B cell (primary cell): Measurements from ENCODE around the gene CASP12. TPM values are rescaled to one million over a fixed set of nuclear protein-coding genes. Genes with fewer than 3 reads are reported as not detected.

ENCODE experiments used
- ATAC-seq: fragments of 200-7000 bp; cut with Tn5 transposase; one replicate; pipeline ENCODE4 v1.10.0; 2021; ENCODE audit warnings: low read depth, mild to moderate bottlenecking, moderate number of reproducible peaks, moderate library complexity
- CTCF ChIA-PET: fragments of 350-600 bp; sonication (Branson Sonifier 250); formaldehyde crosslinking; loops from one replicate; lab custom pipeline; 2021; ENCODE audit warnings: antibody characterized with exemption, inconsistent platforms; lab: Charles Lee
- POLR2A ChIA-PET: fragments of 350-600 bp; sonication (Branson Sonifier 250); formaldehyde crosslinking; loops from one replicate; lab custom pipeline; 2021; ENCODE audit warnings: antibody characterized with exemption; lab: Charles Lee
- DNase-seq: peaks from one replicate; pipeline ENCODE4 v3.0.0; 2013
- H2AFZ ChIP-seq: 2 replicates; pipeline ENCODE4 v1.6.1; 2012; ENCODE audit warnings: mild to moderate bottlenecking, low read depth, low read length; ENCODE audit not compliant: insufficient read depth, poor library complexity, severe bottlenecking
- H3K27ac ChIP-seq, 2 donors: 1 replicate in 1 of 2; 2 replicates in 1 of 2; pipeline ENCODE4 v1.5.1; 2012 to 2013; ENCODE audit warnings: low read length in 2 of 2, mild to moderate bottlenecking in 2 of 2, moderate library complexity in 1 of 2
- H3K27me3 ChIP-seq, 4 experiments: fragments of 200-600 bp in 1 of 4; sonication (generic) in 1 of 4; replicated peaks in 1 of 4; 1 replicate in 2 of 4; 2 replicates in 2 of 4; pipeline versions ENCODE4 v1.6.1 to v1.7.0; 2013 to 2016; ENCODE audit warnings: low read length in 3 of 4, mild to moderate bottlenecking in 2 of 4, mixed read lengths in 1 of 4, moderate library complexity in 1 of 4; ENCODE audit not compliant: insufficient read depth in 4 of 4, control insufficient read depth in 3 of 4; ENCODE audit errors: control extremely low read depth in 1 of 4
- H3K36me3 ChIP-seq, 2 experiments: replicated peaks in 1 of 2; 1 replicate in 1 of 2; 2 replicates in 1 of 2; pipeline versions ENCODE4 v1.6.1 to v1.7.1; 2013; ENCODE audit warnings: low read length in 1 of 2; ENCODE audit not compliant: insufficient read depth in 2 of 2, control insufficient read depth in 1 of 2; ENCODE audit errors: control extremely low read depth in 1 of 2, extremely low read depth in 1 of 2
- H3K4me1 ChIP-seq, 2 donors: fragments of 200-600 bp in 1 of 2; sonication (generic) in 1 of 2; 1 replicate in 1 of 2; 2 replicates in 1 of 2; pipeline versions ENCODE4 v1.5.1 to v1.6.1; 2013 to 2017; ENCODE audit warnings: low read length in 2 of 2; ENCODE audit not compliant: control insufficient read depth in 2 of 2, insufficient read depth in 2 of 2
- H3K4me2 ChIP-seq: replicated peaks from 2 replicates; pipeline ENCODE3; 2012; ENCODE audit warnings: mild to moderate bottlenecking, low read depth, low read length; ENCODE audit not compliant: poor library complexity, severe bottlenecking
- H3K4me3 ChIP-seq, 5 experiments: fragments of 200-600 bp in 1 of 5; sonication (generic) in 1 of 5; 1 replicate in 3 of 5; 2 replicates in 2 of 5; pipeline versions ENCODE4 v1.5.1 to v1.7.0; 2011 to 2016; ENCODE audit warnings: low read length in 4 of 5, mild to moderate bottlenecking in 4 of 5, low read depth in 2 of 5, control low read depth in 1 of 5, moderate library complexity in 1 of 5; ENCODE audit not compliant: insufficient read depth in 1 of 5; ENCODE audit errors: control extremely low read depth in 1 of 5, extremely low read depth in 1 of 5
- H3K79me2 ChIP-seq: fragments of 200-600 bp; sonication (generic); one replicate; pipeline ENCODE4 v1.6.0; 2016; ENCODE audit warnings: low read length; ENCODE audit not compliant: control insufficient read depth, insufficient read depth
- H3K9ac ChIP-seq: fragments of 200-600 bp; sonication (generic); 2 replicates; pipeline ENCODE4 v1.6.1; 2017; ENCODE audit warnings: mild to moderate bottlenecking, low read length, moderate library complexity
- H3K9me3 ChIP-seq, 3 donors: one replicate each; pipeline versions ENCODE4 v1.6.1 to v1.7.1; 2013; ENCODE audit warnings: low read length in 2 of 3; ENCODE audit not compliant: control insufficient read depth in 2 of 3, insufficient read depth in 1 of 3; ENCODE audit errors: control extremely low read depth in 1 of 3
- H4K20me1 ChIP-seq: 2 replicates; pipeline ENCODE4 v1.6.0; 2012; ENCODE audit warnings: mild to moderate bottlenecking, low read length; ENCODE audit not compliant: insufficient read depth, control insufficient read depth, poor library complexity, severe bottlenecking
- H3K27ac Mint-ChIP-seq: one replicate; pipeline ENCODE4 v1.8.0; 2021; ENCODE audit warnings: mixed read lengths
- H3K27me3 Mint-ChIP-seq: one replicate; pipeline ENCODE4 v1.8.0; 2021; ENCODE audit warnings: mixed read lengths
- H3K4me1 Mint-ChIP-seq: one replicate; pipeline ENCODE4 v1.8.0; 2021; ENCODE audit warnings: mixed read lengths
- H3K4me3 Mint-ChIP-seq: one replicate; pipeline ENCODE4 v1.8.0; 2021; ENCODE audit warnings: mixed read lengths
- H3K9me3 Mint-ChIP-seq: one replicate; pipeline ENCODE4 v1.8.0; 2022; ENCODE audit warnings: mixed read lengths; ENCODE audit not compliant: insufficient read depth
- CTCF ChIP-seq: fragments of 200-600 bp; IDR thresholded peaks from one replicate; pipeline ENCODE4 v1.8.0; 2022; ENCODE audit warnings: antibody characterized with exemption, mild to moderate bottlenecking
- EZH2 ChIP-seq: IDR thresholded peaks from 2 replicates; pipeline ENCODE4 v1.6.1; 2012; ENCODE audit warnings: borderline replicate concordance, low read depth, mild to moderate bottlenecking, moderate library complexity, low read length; ENCODE audit not compliant: insufficient read depth, poor library complexity, severe bottlenecking
- WGBS: methylation state at CpG from one replicate; pipeline ENCODE4 v1.1.5; 2013; ENCODE audit warnings: missing lambda C conversion rate; ENCODE audit not compliant: insufficient coverage; 5-methylcytosine and 5-hydroxymethylcytosine counted together
- intact Hi-C: fragments of 100-400 bp; cut with micrococcal nuclease; formaldehyde crosslinking; loops from one replicate; pipeline ENCODE4 v1.10.0; 2022
- polyA plus RNA-seq: library from polyadenylated mRNA; depleted of rRNA; stranded (reverse); fragments of >200 nt; gene quantifications from 2 replicates; pipeline ENCODE4 v1.2.3, GENCODE V29; 2012
- total RNA-seq, 2 donors: library from RNA; stranded (reverse); fragments of 120-200 nt in 1 of 2; gene quantifications; 1 replicate in 1 of 2; 2 replicates in 1 of 2; pipeline versions ENCODE4 v1.2.3 to v1.2.4, GENCODE V29; 2013 to 2022

The CASP12 gene
- total and polyA plus RNA-seq, 2 donors (not counting 1 experiment from before 2014, with no cell fraction given) = 0.09 TPM; not detected in 1

GRCh38 chr11:104872393-104872792 lies 25.9 kb downstream of the CASP12 start:
- no peak for ATAC-seq
- H3K9me3 Mint-ChIP-seq = no peaks in the 10 kb centered on the region
- intact Hi-C loops = no loop called here
- H4K20me1 ChIP-seq = no peaks in the 10 kb centered on the region
- no peaks in the 10 kb centered on the region for H3K79me2 ChIP-seq
- no peaks in the 10 kb centered on the region for H3K36me3 ChIP-seq
- no peaks in the 10 kb centered on the region for H3K27me3 ChIP-seq
- H3K4me3 ChIP-seq = no peak overlapping the region
- no peak overlapping the region for H3K27ac Mint-ChIP-seq
- peaks cover 35% of the 10 kb centered on the region for H3K4me1 Mint-ChIP-seq
- CTCF ChIA-PET = no interaction called here
- no peak overlapping the region for H3K4me2 ChIP-seq
- TF ChIP-seq EZH2 (no peak), CTCF (no peak)
- peaks cover 15 to 23% of the 10 kb centered on the region in 2 donors for H3K4me1 ChIP-seq
- no peak overlapping the region for H3K27ac ChIP-seq
- WGBS = no CpG with 5 or more reads among the region's 3 CpGs
- H3K4me3 Mint-ChIP-seq = no peak overlapping the region
- peaks cover 0 to 1% (median 0%) of the 10 kb centered on the region in 3 donors for H3K9me3 ChIP-seq
- no peak overlapping the region for H2AFZ ChIP-seq
- H3K27me3 Mint-ChIP-seq = no peaks in the 10 kb centered on the region
- H3K9ac ChIP-seq = no peak overlapping the region
- POLR2A ChIA-PET = no interaction called here
- DNase-seq = no peak

GRCh38 chr11:104870910-104871309 lies 27.4 kb downstream of the CASP12 start:
- peaks cover 20% of the 10 kb centered on the region for H3K4me1 Mint-ChIP-seq
- H3K27ac Mint-ChIP-seq = no peak overlapping the region
- no peak overlapping the region for H3K4me3 ChIP-seq
- H4K20me1 ChIP-seq = no peaks in the 10 kb centered on the region
- H3K9ac ChIP-seq = no peak overlapping the region
- TF ChIP-seq CTCF (no peak), EZH2 (no peak)
- no peaks in the 10 kb centered on the region for H3K27me3 ChIP-seq
- intact Hi-C loops = no loop called here
- CTCF ChIA-PET = interaction anchor here (1.2 kb wide), 1 partner anchor 9 kb away, joined by 6 read pairs; no protein-coding TSS in a partner anchor
- H3K9me3 Mint-ChIP-seq = no peaks in the 10 kb centered on the region
- DNase-seq (no peak), ATAC-seq (no peak)
- no peak overlapping the region for H3K4me2 ChIP-seq
- no peaks in the 10 kb centered on the region for H3K36me3 ChIP-seq
- H3K4me3 Mint-ChIP-seq = no peak overlapping the region
- peaks cover 0 to 1% (median 0%) of the 10 kb centered on the region in 3 donors for H3K9me3 ChIP-seq
- H3K4me1 ChIP-seq = peaks cover 3 to 10% of the 10 kb centered on the region in 2 donors
- POLR2A ChIA-PET = no interaction called here
- H3K27me3 Mint-ChIP-seq = no peaks in the 10 kb centered on the region
- H3K27ac ChIP-seq = no peak overlapping the region
- no peak overlapping the region for H2AFZ ChIP-seq
- H3K79me2 ChIP-seq = no peaks in the 10 kb centered on the region
